8988T (cell line): ENCODE measurements around the gene LHX8.

Experiments used
- DNase-seq: peaks from one replicate; pipeline ENCODE4 v3.0.0; 2011

Gene LHX8

DNA sequence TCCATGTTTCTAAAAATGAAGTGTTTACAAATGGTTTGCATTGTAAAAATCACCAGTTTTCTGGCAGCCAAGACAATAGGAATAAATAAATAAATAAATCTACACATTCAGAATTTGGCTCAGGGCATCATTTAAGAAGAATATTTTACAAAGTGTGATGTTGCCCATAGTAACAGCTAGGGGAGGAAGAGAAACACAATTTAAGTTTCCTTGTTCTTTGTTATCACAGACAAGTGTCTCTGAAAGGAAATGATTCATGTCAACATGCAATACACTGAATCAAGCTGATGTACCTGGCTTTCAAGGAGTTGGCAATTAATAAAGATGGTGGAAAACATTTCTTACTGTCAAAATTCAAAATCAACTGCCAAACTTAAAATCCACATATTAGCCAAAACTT lies 74.7 kb downstream of the LHX8 start:
- no peak for DNase-seq
